HL-60 (cell line): ENCODE results near the gene SFTPA2.
A peak's percentile ranks its signal among the peaks of the same experiment; 100 is the strongest.

Experiments used
- DNase-seq, 2 experiments: peaks; one replicate each; pipeline ENCODE4 v3.0.0-alpha.2; 2010 to 2020; ENCODE audit warnings: low read depth in 1 of 2, low spot score in 1 of 2
- H3K27ac ChIP-seq: fragments of 250-450 bp; sonication (Bioruptor Pico); replicated peaks from 2 replicates; pipeline ENCODE4 v1.5.1; 2020; ENCODE audit warnings: mild to moderate bottlenecking, moderate library complexity
- H3K27me3 ChIP-seq: fragments of 250-450 bp; sonication (Bioruptor Pico); 2 replicates; pipeline ENCODE4 v1.5.1; 2021; ENCODE audit warnings: mild to moderate bottlenecking, moderate library complexity; ENCODE audit not compliant: insufficient read depth, poor library complexity, severe bottlenecking
- H3K4me3 ChIP-seq: replicated peaks from 2 replicates; pipeline ENCODE4 v1.5.1; 2011; ENCODE audit warnings: mild to moderate bottlenecking, control low read depth, low read length; ENCODE audit not compliant: insufficient read depth
- CTCF ChIP-seq: IDR thresholded peaks from one replicate; pipeline ENCODE4 v1.5.1; 2011; ENCODE audit warnings: low read length, control low read depth, inconsistent platforms; ENCODE audit not compliant: insufficient read depth
- GABPA ChIP-seq: IDR thresholded peaks from 2 replicates; pipeline ENCODE4 v1.6.1; 2012; ENCODE audit warnings: low read depth
- POLR2AphosphoS5 ChIP-seq: IDR thresholded peaks from 2 replicates; pipeline ENCODE4 v1.6.1; 2012; ENCODE audit warnings: low read depth
- REST ChIP-seq: IDR thresholded peaks from 2 replicates; pipeline ENCODE4 v1.6.1; 2012; ENCODE audit warnings: low read depth; ENCODE audit not compliant: insufficient replicate concordance
- SPI1 ChIP-seq: IDR thresholded peaks from 2 replicates; pipeline ENCODE4 v1.6.1; 2012; ENCODE audit warnings: low read depth, mild to moderate bottlenecking, borderline replicate concordance
- long read RNA-seq: library from polyadenylated mRNA; unstranded; transcript quantifications from one replicate; pipeline ENCODE4 v2.0.0, GENCODE V29; 2020

Gene SFTPA2
- long read RNA-seq: 0 reads

GRCh38 chr10:79560160-79560709 is at the start of gene SFTPA2:
SFTPA2 (minus strand) TSS chr10:79560407; CDS start chr10:79559483, 924 bp downstream.
- no peak for DNase-seq

GRCh38 chr10:79608505-79609375 is 48.5 kb upstream of the SFTPA2 start:
- TF ChIP-seq CTCF (peak; percentile 48), SPI1 (no peak)
- H3K27me3 ChIP-seq: no peaks in the 10 kb centered on the region
- DNase-seq: peak; percentile 35 to 43
- H3K27ac ChIP-seq: no peak overlapping the region
- no peak overlapping the region for H3K4me3 ChIP-seq

More at GRCh38 chr10:79560160-79560709, at the start of gene SFTPA2:
- TF ChIP-seq SPI1 (no peak), CTCF (no peak), REST (no peak), POLR2AphosphoS5 (no peak), GABPA (no peak)
- peaks cover 2% of the 10 kb centered on the region for H3K27me3 ChIP-seq
- H3K27ac ChIP-seq: no peak within 1 kb of the TSS
- H3K4me3 ChIP-seq: no peak within 1 kb of the TSS

GRCh38 chr10:79605308-79605707 is 45.1 kb upstream of the SFTPA2 start:
- DNase-seq: no peak
- H3K27me3 ChIP-seq: no peaks in the 10 kb centered on the region
- no peak overlapping the region for H3K4me3 ChIP-seq
- H3K27ac ChIP-seq: no peak overlapping the region
- TF ChIP-seq POLR2AphosphoS5: no peak
- no peak for TF ChIP-seq REST
- no peak for TF ChIP-seq SPI1
- no peak for TF ChIP-seq GABPA
- no peak for TF ChIP-seq CTCF
